Measurements from ENCODE around the gene WIZ. TPM values are rescaled to one million over a fixed set of nuclear protein-coding genes. Genes with fewer than 3 reads are reported as not detected.

The WIZ gene
- total RNA-seq, 2 donors from 2014 or later: 55.9 to 93.3 TPM

DNA sequence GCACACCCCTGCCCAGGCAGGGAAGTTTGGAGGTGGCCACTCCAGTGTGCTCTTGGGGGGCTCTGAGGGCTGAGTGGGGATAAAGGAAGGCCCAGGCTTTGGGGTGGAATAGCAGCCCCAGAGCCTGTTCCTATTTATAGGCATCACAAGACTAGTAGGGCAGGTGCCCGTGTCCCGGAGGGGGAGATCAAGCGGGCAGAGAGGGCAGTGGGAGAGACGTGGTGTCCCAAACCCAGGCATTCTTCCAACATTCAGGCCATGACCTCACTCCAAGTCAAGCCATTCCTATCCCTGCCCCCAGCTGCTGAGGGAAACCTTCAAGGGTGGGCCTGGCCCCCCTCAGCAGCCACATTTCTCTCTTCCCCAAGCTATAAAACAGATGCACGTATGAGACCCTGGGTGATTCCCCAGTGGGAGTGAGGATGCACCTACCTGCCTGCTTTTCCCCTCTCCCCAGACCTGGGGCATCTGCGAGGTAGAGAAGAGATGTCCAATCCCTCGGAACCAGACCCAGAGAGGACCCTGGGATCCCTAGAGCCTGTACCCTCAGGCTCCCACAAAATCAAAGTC is 3.9 kb downstream of the WIZ start:
- WGBS: 54% methylated on average over 7 of the region's 7 CpGs
- Histone ChIP-seq H3K36me3 (no peaks in the 10 kb centered on the region), H3K4me1 (replicated peaks) (no peaks in the 10 kb centered on the region), H3K4me3 (no peak overlapping the region), H3K9me3 (no peaks in the 10 kb centered on the region), H3K27me3 (replicated peaks; ENCODE audit: insufficient read depth) (no peaks in the 10 kb centered on the region), H3K27ac (no peak overlapping the region)
- intact Hi-C loops (cut with DNase I): no loop called here
- DNase-seq (ENCODE audit: low spot score): no peak
- TF ChIP-seq POLR2AphosphoS5 (IDR thresholded peaks at IDR 0.05): peak; percentile 8
- TF ChIP-seq, protein P1, sequence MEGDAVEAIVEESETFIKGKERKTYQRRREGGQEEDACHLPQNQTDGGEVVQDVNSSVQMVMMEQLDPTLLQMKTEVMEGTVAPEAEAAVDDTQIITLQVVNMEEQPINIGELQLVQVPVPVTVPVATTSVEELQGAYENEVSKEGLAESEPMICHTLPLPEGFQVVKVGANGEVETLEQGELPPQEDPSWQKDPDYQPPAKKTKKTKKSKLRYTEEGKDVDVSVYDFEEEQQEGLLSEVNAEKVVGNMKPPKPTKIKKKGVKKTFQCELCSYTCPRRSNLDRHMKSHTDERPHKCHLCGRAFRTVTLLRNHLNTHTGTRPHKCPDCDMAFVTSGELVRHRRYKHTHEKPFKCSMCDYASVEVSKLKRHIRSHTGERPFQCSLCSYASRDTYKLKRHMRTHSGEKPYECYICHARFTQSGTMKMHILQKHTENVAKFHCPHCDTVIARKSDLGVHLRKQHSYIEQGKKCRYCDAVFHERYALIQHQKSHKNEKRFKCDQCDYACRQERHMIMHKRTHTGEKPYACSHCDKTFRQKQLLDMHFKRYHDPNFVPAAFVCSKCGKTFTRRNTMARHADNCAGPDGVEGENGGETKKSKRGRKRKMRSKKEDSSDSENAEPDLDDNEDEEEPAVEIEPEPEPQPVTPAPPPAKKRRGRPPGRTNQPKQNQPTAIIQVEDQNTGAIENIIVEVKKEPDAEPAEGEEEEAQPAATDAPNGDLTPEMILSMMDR (IDR thresholded peaks at IDR 0.05): no peak

DNA sequence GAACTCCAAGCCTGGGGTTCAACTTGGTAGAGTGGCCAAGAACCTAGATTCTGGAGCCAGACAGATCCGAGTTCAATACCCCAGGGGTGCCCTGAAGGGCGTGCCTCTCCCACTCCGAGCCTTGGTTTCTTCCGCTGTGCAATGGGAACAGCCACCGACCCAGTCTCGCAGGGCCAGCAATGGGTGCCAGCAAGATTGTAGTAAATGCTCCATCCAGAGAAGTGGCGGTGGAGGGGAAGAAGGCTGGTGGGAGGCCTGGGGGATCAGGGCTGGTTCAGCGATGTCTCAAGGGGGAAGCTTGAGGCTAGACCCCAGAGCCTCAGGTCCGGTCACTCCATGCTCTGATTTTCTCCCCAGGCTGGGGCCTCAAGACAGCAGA is 4.5 kb downstream of the WIZ start:
- 93% methylated on average over 9 of the region's 9 CpGs for WGBS
- H3K36me3 ChIP-seq: no peaks in the 10 kb centered on the region
- H3K4me3 ChIP-seq: no peak overlapping the region
- H3K27ac ChIP-seq: no peak overlapping the region
- intact Hi-C loops (cut with DNase I): no loop called here
- TF ChIP-seq POLR2A (IDR thresholded peaks at IDR 0.05) (no peak), POLR2AphosphoS5 (IDR thresholded peaks at IDR 0.05) (no peak)
- TF ChIP-seq, protein P1 (IDR thresholded peaks at IDR 0.05): no peak
- no peak for DNase-seq (ENCODE audit: low spot score)
- H3K9me3 ChIP-seq: no peaks in the 10 kb centered on the region
- H3K4me1 ChIP-seq (replicated peaks): no peaks in the 10 kb centered on the region
- no peaks in the 10 kb centered on the region for H3K27me3 ChIP-seq (replicated peaks; ENCODE audit: insufficient read depth)

DNA sequence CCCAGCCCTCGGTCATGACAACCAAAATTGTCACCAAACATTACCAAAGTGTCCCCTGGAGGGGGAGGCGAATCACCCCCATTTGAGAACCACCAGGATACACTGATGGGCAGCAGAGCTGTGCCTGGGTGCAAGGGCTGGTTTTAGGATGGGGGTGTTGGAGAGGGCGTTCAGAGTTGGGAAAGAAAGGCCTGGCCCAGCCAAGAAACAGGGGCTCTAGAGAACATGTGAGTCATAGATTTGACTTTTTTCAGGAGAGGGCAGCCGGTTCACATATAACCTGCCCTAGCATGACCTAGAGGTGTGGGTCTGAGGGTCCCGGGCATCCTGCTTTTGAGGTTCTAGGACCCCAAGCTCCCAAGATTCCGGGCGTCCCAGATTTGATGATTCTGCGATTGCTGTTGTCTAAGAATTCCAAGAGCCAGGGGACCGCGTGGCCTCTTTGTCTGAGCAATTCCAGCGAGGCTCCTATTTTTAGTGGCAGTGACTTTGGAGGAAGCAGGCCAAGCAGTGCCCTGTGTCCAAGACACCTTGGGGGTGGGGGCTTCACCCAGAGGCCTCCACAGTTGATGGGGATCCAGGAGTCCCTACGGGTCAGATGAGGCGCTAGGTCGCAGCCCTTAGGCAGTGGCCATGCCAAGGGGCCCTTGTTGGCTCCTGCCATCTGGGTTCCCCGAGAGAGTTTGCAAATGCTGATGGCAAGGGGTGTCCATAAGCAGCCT is 5.1 kb downstream of the WIZ start:
- no peak for DNase-seq (ENCODE audit: low spot score)
- 93% methylated on average over 15 of the region's 15 CpGs for WGBS
- no peaks in the 10 kb centered on the region for H3K27me3 ChIP-seq (replicated peaks; ENCODE audit: insufficient read depth)
- no peaks in the 10 kb centered on the region for H3K9me3 ChIP-seq
- no peak overlapping the region for H3K4me3 ChIP-seq
- no peak overlapping the region for H3K27ac ChIP-seq
- no peak for TF ChIP-seq POLR2A (IDR thresholded peaks at IDR 0.05)
- TF ChIP-seq POLR2AphosphoS5 (IDR thresholded peaks at IDR 0.05): no peak
- TF ChIP-seq, protein P1 (IDR thresholded peaks at IDR 0.05): no peak
- H3K36me3 ChIP-seq: no peaks in the 10 kb centered on the region
- intact Hi-C loops (cut with DNase I): no loop called here
- no peaks in the 10 kb centered on the region for H3K4me1 ChIP-seq (replicated peaks)

DNA sequence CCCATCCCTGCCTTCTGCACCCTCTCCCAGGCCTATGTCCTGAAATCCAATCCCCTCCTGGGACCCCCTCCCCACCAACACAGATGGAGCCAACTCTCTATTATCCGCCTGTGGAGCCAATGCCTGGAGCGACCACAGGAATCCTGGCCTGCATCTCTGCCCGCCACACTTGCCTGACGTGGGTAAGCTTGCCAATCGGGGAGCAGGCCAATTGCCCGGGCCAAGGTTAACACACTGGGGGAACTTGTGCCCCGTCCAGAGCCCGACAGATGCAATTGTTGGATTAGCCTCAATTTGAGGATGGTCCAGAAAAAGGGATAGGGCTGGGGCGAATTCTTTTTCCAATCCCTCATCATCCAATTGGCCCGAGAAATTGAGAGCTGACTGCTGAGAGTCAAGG is 5.9 kb downstream of the WIZ start:
- WGBS: 45% methylated on average over 10 of the region's 10 CpGs
- Histone ChIP-seq H3K27ac (no peak overlapping the region), H3K36me3 (no peaks in the 10 kb centered on the region), H3K9me3 (no peaks in the 10 kb centered on the region), H3K4me1 (replicated peaks) (no peaks in the 10 kb centered on the region), H3K27me3 (replicated peaks; ENCODE audit: insufficient read depth) (no peaks in the 10 kb centered on the region), H3K4me3 (no peak overlapping the region)
- TF ChIP-seq POLR2A (IDR thresholded peaks at IDR 0.05) (no peak), POLR2AphosphoS5 (IDR thresholded peaks at IDR 0.05) (no peak)
- TF ChIP-seq, protein P1 (IDR thresholded peaks at IDR 0.05): no peak
- intact Hi-C loops (cut with DNase I): no loop called here
- DNase-seq (ENCODE audit: low spot score): no peak

DNA sequence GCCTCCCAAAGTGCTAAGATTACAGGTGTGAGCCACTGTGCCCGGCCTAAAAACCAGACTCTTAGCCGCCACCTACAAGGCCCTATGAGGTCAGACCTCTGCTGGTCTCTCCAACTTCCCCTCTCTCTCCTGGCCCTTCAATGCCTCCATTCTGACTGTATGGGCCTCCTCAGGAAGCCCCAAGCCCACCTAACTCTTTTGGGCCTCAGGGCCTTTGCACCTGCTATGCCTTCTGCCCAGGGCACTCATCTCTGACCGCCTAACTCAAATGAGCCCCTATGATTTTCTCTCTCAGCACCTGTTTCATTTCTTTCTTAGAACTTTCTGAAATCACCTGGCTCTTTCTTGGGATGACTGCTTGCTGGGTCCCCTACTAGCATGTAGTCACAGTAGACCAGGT is 6.4 kb downstream of the WIZ start:
- Histone ChIP-seq H3K27me3 (replicated peaks; ENCODE audit: insufficient read depth) (no peaks in the 10 kb centered on the region), H3K36me3 (no peaks in the 10 kb centered on the region), H3K9me3 (no peaks in the 10 kb centered on the region), H3K27ac (no peak overlapping the region), H3K4me3 (no peak overlapping the region), H3K4me1 (replicated peaks) (no peaks in the 10 kb centered on the region)
- 87% methylated on average over 3 of the region's 3 CpGs for WGBS
- no peak for DNase-seq (ENCODE audit: low spot score)
- intact Hi-C loops (cut with DNase I): no loop called here
- TF ChIP-seq, protein P1 (IDR thresholded peaks at IDR 0.05): no peak
- TF ChIP-seq POLR2A (IDR thresholded peaks at IDR 0.05): no peak
- no peak for TF ChIP-seq POLR2AphosphoS5 (IDR thresholded peaks at IDR 0.05)

Data from prostate gland (tissue), 2 donors.